GM12878 (cell line): ENCODE data around the gene NEK1. TPM values are rescaled to one million over a fixed set of nuclear protein-coding genes. Genes with fewer than 3 reads are reported as not detected.
A peak's percentile ranks its signal among the peaks of the same experiment; 100 is the strongest.

Experiments used
- ATAC-seq: fragments of 200-7000 bp; cut with Tn5 transposase; 3 replicates; pipeline ENCODE4 v1.9.1; 2020; ENCODE audit warnings: mild to moderate bottlenecking, moderate library complexity
- BruUV-seq: library from RNA; stranded (reverse); fragments of 400-500 nt; replicated peaks from 2 replicates; lab custom pipeline; 2021; lab: Mats Ljungman, UMichigan
- CTCF ChIA-PET: fragments of 300-600 bp; sonication (Branson Sonifier 250); formaldehyde crosslinking; extraction: SDS; loops from one replicate; lab custom pipeline; 2021; ENCODE audit warnings: inconsistent platforms; lab: Yijun Ruan, JAX
- POLR2A ChIA-PET: fragments of 350-600 bp; formaldehyde crosslinking; extraction: SDS; loops from one replicate; lab custom pipeline; 2021; ENCODE audit warnings: inconsistent platforms; lab: Charles Lee
- RAD21 ChIA-PET: fragments of 300-600 bp; sonication (Branson Sonifier 250); formaldehyde crosslinking; loops from one replicate; lab custom pipeline; 2023; ENCODE audit warnings: antibody characterized with exemption; ENCODE audit not compliant: unreplicated experiment; lab: Charles Lee
- SMC1A ChIA-PET: fragments of 300-600 bp; sonication (Branson Sonifier 250); formaldehyde crosslinking; loops from one replicate; lab custom pipeline; 2023; ENCODE audit not compliant: unreplicated experiment, uncharacterized antibody; lab: Charles Lee
- DNase-seq: peaks from one replicate; pipeline ENCODE4 v3.0.0-alpha.2; 2011; ENCODE audit warnings: low read depth, low spot score
- FAIRE-seq: peaks from 3 replicates; lab custom pipeline; 2011; peaks lifted over from hg19 to GRCh38; lab: Jason Lieb, UNC
- H2AFZ ChIP-seq: 2 replicates; pipeline ENCODE4 v1.6.0; 2011; ENCODE audit warnings: low read depth, low read length, control low read depth; ENCODE audit not compliant: control insufficient read depth
- H3K27ac ChIP-seq: 2 replicates; pipeline ENCODE4 v1.5.1; 2011; ENCODE audit warnings: control low read depth; ENCODE audit not compliant: control insufficient read depth, insufficient read depth
- H3K27me3 ChIP-seq, 2 experiments: replicated peaks in 1 of 2; 2 replicates each; pipeline versions ENCODE4 v1.6.0 to v1.6.1; 2011; ENCODE audit warnings: low read length in 1 of 2; ENCODE audit not compliant: control insufficient read depth in 2 of 2, insufficient read depth in 2 of 2
- H3K36me3 ChIP-seq, 2 experiments: 2 replicates each; pipeline ENCODE4 v1.5.1; 2011; ENCODE audit warnings: low read length in 1 of 2; ENCODE audit not compliant: control insufficient read depth in 2 of 2, insufficient read depth in 2 of 2
- H3K4me1 ChIP-seq: 2 replicates; pipeline ENCODE4 v1.6.1; 2011; ENCODE audit warnings: mild to moderate bottlenecking, low read length, moderate library complexity, mixed read lengths; ENCODE audit not compliant: control insufficient read depth, insufficient read depth
- H3K4me2 ChIP-seq: 2 replicates; pipeline ENCODE4 v1.6.0; 2011; ENCODE audit warnings: control low read depth; ENCODE audit not compliant: control insufficient read depth, insufficient read depth
- H3K4me3 ChIP-seq: fragments of 200-600 bp; sonication (generic); 2 replicates; pipeline ENCODE4 v1.5.1; 2016
- H3K79me2 ChIP-seq: 2 replicates; pipeline ENCODE4 v1.6.0; 2011; ENCODE audit warnings: low read length; ENCODE audit not compliant: control insufficient read depth, insufficient read depth
- H3K9ac ChIP-seq: 2 replicates; pipeline ENCODE4 v1.8.0; 2011; ENCODE audit warnings: low read length, control low read depth, mixed read lengths; ENCODE audit not compliant: control insufficient read depth, insufficient read depth
- H3K9me3 ChIP-seq: replicated peaks from 3 replicates; pipeline ENCODE4 v1.5.1; 2011; ENCODE audit warnings: mild to moderate bottlenecking, low read length; ENCODE audit not compliant: control insufficient read depth, insufficient read depth
- H4K20me1 ChIP-seq: 2 replicates; pipeline ENCODE4 v1.6.0; 2011; ENCODE audit not compliant: control insufficient read depth, insufficient read depth
- CBX5 ChIP-seq: sonication (generic); IDR thresholded peaks from 2 replicates; pipeline ENCODE4 v1.6.1; 2016; ENCODE audit warnings: low read depth, moderate library complexity, mild to moderate bottlenecking, inconsistent platforms
- MXI1 ChIP-seq: fragments of 150-350 bp; IDR thresholded peaks from 2 replicates; pipeline ENCODE4 v1.6.1; 2011; ENCODE audit warnings: low read depth, mild to moderate bottlenecking, inconsistent platforms, low read length, improper control_type of control experiment
- NFIC ChIP-seq: IDR thresholded peaks from 2 replicates; pipeline ENCODE4 v1.6.1; 2012; ENCODE audit warnings: low read depth, mild to moderate bottlenecking, inconsistent platforms, low read length, moderate library complexity
- NFXL1 ChIP-seq: fragments of 450-650 bp; IDR thresholded peaks from 2 replicates; pipeline ENCODE4 v1.6.1; 2017; ENCODE audit warnings: antibody characterized with exemption, mild to moderate bottlenecking, borderline replicate concordance
- WGBS: methylation state at CpG from one replicate; pipeline ENCODE4 v1.1.6; 2016; ENCODE audit warnings: low lambda C conversion rate; ENCODE audit not compliant: insufficient replicate concordance, insufficient coverage; ENCODE audit errors: missing lambda C conversion rate; 5-methylcytosine and 5-hydroxymethylcytosine counted together
- in situ Hi-C: fragments of 300-500 bp; cut with MboI; formaldehyde crosslinking; loops from 9 replicates; pipeline ENCODE4 v1.14.3; 2018; ENCODE audit warnings: mixed read lengths
- intact Hi-C: fragments of 100-400 bp; cut with micrococcal nuclease; formaldehyde crosslinking; loops from one replicate; pipeline ENCODE4 v1.14.2; 2022; ENCODE audit not compliant: unreplicated experiment
- polyA plus RNA-seq, 11 experiments: library from polyadenylated mRNA; depleted of rRNA in 4 of 11; unstranded in 6 of 11; stranded (reverse) in 5 of 11; fragments of >200 nt; fragmentation: Nextera tagmentation in 4 of 11; fragmentation: Illumina TruSeq in 1 of 11; extraction: Ambion mirVana in 4 of 11; extraction: Trizol in 1 of 11; gene quantifications; 1 replicate in 1 of 11; 2 replicates in 10 of 11; pipeline versions ENCODE4 v1.2.1 to v1.2.3, GENCODE V29; 2011 to 2016; ENCODE audit warnings: inconsistent platforms in 2 of 11, missing spikeins in 2 of 11, low read depth in 1 of 11
- total RNA-seq, 4 experiments: library from RNA; depleted of rRNA in 3 of 4; stranded (reverse); fragments of >200 nt in 3 of 4; fragmentation: Illumina TruSeq in 1 of 4; extraction: Trizol in 1 of 4; gene quantifications; 2 replicates each; pipeline versions ENCODE4 v1.2.1 to v1.2.3, GENCODE V29; 2013 to 2021
- TF ChIP-seq, protein P1 (sequence below): fragments of 450-650 bp; IDR thresholded peaks from 2 replicates; pipeline ENCODE4 v1.6.1; 2016; ENCODE audit warnings: mild to moderate bottlenecking
- TF ChIP-seq, protein P2 (sequence below): IDR thresholded peaks from 2 replicates; pipeline ENCODE4 v1.6.1; 2012; ENCODE audit warnings: mild to moderate bottlenecking, low read depth, low read length

NEK1 gene
- total and polyA plus RNA-seq, 10 of the 15 experiments (the other 5 are each of a cell fraction or from before 2014, with no cell fraction given): 4.9 to 16.1 (median 7.5) TPM

- TF ChIP-seq, protein P1, sequence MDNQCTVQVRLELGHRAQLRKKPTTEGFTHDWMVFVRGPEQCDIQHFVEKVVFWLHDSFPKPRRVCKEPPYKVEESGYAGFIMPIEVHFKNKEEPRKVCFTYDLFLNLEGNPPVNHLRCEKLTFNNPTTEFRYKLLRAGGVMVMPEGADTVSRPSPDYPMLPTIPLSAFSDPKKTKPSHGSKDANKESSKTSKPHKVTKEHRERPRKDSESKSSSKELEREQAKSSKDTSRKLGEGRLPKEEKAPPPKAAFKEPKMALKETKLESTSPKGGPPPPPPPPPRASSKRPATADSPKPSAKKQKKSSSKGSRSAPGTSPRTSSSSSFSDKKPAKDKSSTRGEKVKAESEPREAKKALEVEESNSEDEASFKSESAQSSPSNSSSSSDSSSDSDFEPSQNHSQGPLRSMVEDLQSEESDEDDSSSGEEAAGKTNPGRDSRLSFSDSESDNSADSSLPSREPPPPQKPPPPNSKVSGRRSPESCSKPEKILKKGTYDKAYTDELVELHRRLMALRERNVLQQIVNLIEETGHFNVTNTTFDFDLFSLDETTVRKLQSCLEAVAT: no peak
- no peak for TF ChIP-seq NFXL1
- TF ChIP-seq, protein P2, sequence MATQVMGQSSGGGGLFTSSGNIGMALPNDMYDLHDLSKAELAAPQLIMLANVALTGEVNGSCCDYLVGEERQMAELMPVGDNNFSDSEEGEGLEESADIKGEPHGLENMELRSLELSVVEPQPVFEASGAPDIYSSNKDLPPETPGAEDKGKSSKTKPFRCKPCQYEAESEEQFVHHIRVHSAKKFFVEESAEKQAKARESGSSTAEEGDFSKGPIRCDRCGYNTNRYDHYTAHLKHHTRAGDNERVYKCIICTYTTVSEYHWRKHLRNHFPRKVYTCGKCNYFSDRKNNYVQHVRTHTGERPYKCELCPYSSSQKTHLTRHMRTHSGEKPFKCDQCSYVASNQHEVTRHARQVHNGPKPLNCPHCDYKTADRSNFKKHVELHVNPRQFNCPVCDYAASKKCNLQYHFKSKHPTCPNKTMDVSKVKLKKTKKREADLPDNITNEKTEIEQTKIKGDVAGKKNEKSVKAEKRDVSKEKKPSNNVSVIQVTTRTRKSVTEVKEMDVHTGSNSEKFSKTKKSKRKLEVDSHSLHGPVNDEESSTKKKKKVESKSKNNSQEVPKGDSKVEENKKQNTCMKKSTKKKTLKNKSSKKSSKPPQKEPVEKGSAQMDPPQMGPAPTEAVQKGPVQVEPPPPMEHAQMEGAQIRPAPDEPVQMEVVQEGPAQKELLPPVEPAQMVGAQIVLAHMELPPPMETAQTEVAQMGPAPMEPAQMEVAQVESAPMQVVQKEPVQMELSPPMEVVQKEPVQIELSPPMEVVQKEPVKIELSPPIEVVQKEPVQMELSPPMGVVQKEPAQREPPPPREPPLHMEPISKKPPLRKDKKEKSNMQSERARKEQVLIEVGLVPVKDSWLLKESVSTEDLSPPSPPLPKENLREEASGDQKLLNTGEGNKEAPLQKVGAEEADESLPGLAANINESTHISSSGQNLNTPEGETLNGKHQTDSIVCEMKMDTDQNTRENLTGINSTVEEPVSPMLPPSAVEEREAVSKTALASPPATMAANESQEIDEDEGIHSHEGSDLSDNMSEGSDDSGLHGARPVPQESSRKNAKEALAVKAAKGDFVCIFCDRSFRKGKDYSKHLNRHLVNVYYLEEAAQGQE: no peak
- no peak for TF ChIP-seq MXI1
Observed at GRCh38 chr4:169492436-169493163, 119.8 kb downstream of the NEK1 start (continued).

GRCh38 chr4:169491211-169491610 is 121.2 kb downstream of the NEK1 start:
- 100% methylated on average over 1 of the region's 1 CpG for WGBS
- Histone ChIP-seq H3K9me3 (no peaks in the 10 kb centered on the region; the same call in 1 of the 3 replicates), H3K4me3 (no peak overlapping the region), H3K79me2 (no peaks in the 10 kb centered on the region), H4K20me1 (no peaks in the 10 kb centered on the region), H3K4me1 (no peaks in the 10 kb centered on the region), H3K36me3 (no peaks in the 10 kb centered on the region), H2AFZ (no peak overlapping the region), H3K27ac (no peak overlapping the region), H3K4me2 (no peak overlapping the region), H3K27me3 (no peaks in the 10 kb centered on the region), H3K9ac (no peak overlapping the region)
- SMC1A ChIA-PET: interaction anchor here (1.1 to 6.0 kb wide), 5 partner anchors 9 to 569 kb away, joined by 3 to 53 read pairs (median 3); partner anchors contain the start of gene CBR4
- FAIRE-seq: no peak
- BruUV-seq: no TSS peak
- TF ChIP-seq NFIC (no peak), CBX5 (peak; percentile 94; the same call in 1 of the 2 replicates)
- CTCF ChIA-PET: interaction anchor here (0.5 to 5.6 kb wide), 4 partner anchors 128 to 568 kb away, joined by 3 to 60 read pairs (median 4); no protein-coding TSS in a partner anchor
- POLR2A ChIA-PET: no interaction called here
- RAD21 ChIA-PET: interaction anchor here (2.1 kb wide), 1 partner anchor 568 kb away, joined by 7 read pairs; no protein-coding TSS in a partner anchor
- intact Hi-C loops: loop anchor here (5.0 kb wide), 1 partner anchor 1304 kb away; no protein-coding TSS in a partner anchor
- DNase-seq: no peak
- in situ Hi-C loops: no loop called here
- ATAC-seq: no peak
